AG04450 (cell line): ENCODE measurements around the gene WDR5. TPM values are rescaled to one million over a fixed set of nuclear protein-coding genes. Genes with fewer than 3 reads are reported as not detected.

Source experiments
- CTCF ChIA-PET: fragments of 300-600, 350-600 bp; formaldehyde crosslinking; extraction: SDS; loops from one replicate; lab custom pipeline; 2022; ENCODE audit warnings: antibody characterized with exemption, inconsistent platforms; lab: Charles Lee
- POLR2A ChIA-PET: fragments of 350-600 bp; formaldehyde crosslinking; extraction: SDS; loops from one replicate; lab custom pipeline; 2021; ENCODE audit warnings: antibody characterized with exemption, inconsistent platforms; lab: Yijun Ruan, JAX
- DNase-seq: peaks from one replicate; pipeline ENCODE4 v3.0.0-alpha.2; 2011; ENCODE audit warnings: low read depth, low spot score
- H3K27ac ChIP-seq: one replicate; pipeline ENCODE4 v1.5.1; 2012; ENCODE audit warnings: low read depth, low read length, control low read depth
- H3K27me3 ChIP-seq: one replicate; pipeline ENCODE4 v1.6.0; 2012; ENCODE audit warnings: low read length; ENCODE audit not compliant: control insufficient read depth, insufficient read depth
- H3K4me3 ChIP-seq: 2 replicates; pipeline ENCODE4 v1.5.1; 2011; ENCODE audit warnings: mild to moderate bottlenecking, low read depth, low read length, control low read depth
- H3K9me3 ChIP-seq: 2 replicates; pipeline ENCODE4 v1.5.1; 2012; ENCODE audit warnings: low read length; ENCODE audit not compliant: control insufficient read depth, insufficient read depth
- polyA plus RNA-seq: library from polyadenylated mRNA; depleted of rRNA; stranded (reverse); fragments of >200 nt; gene quantifications from 2 replicates; pipeline ENCODE4 v1.2.3, GENCODE V29; 2011
- TF ChIP-seq, protein P1 (sequence below): IDR thresholded peaks from 2 replicates; pipeline ENCODE4 v1.5.1; 2011; ENCODE audit warnings: low read depth, low read length, control low read depth, inconsistent platforms

The WDR5 gene
- polyA plus RNA-seq, 1 experiment = 22.3 TPM

DNA sequence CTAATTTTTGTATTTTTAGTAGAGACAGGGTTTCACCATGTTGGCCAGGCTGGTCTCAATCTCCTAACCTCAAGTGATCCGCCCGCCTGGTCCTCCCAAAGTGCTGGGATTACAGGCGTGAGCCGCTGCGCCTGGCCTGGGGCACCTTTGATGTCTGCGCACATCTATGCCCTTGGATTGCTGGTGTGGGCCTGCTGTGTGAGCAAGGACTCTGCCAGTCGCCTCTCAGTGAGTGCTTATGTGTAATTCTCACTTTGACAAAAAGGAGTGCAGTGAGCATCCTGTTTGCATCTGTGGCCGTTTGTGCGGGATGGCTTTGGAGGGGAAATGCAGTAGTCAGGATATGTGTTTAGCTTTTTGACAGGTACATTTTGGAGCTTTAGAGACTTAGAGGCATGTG, 9.4 kb downstream of the WDR5 start:
- TF ChIP-seq, protein P1, sequence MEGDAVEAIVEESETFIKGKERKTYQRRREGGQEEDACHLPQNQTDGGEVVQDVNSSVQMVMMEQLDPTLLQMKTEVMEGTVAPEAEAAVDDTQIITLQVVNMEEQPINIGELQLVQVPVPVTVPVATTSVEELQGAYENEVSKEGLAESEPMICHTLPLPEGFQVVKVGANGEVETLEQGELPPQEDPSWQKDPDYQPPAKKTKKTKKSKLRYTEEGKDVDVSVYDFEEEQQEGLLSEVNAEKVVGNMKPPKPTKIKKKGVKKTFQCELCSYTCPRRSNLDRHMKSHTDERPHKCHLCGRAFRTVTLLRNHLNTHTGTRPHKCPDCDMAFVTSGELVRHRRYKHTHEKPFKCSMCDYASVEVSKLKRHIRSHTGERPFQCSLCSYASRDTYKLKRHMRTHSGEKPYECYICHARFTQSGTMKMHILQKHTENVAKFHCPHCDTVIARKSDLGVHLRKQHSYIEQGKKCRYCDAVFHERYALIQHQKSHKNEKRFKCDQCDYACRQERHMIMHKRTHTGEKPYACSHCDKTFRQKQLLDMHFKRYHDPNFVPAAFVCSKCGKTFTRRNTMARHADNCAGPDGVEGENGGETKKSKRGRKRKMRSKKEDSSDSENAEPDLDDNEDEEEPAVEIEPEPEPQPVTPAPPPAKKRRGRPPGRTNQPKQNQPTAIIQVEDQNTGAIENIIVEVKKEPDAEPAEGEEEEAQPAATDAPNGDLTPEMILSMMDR = no peak
- H3K4me3 ChIP-seq = no peak overlapping the region
- CTCF ChIA-PET = no interaction called here
- DNase-seq = no peak
- H3K9me3 ChIP-seq = no peaks in the 10 kb centered on the region
- POLR2A ChIA-PET = no interaction called here
- H3K27me3 ChIP-seq = no peaks in the 10 kb centered on the region
- no peak overlapping the region for H3K27ac ChIP-seq

DNA sequence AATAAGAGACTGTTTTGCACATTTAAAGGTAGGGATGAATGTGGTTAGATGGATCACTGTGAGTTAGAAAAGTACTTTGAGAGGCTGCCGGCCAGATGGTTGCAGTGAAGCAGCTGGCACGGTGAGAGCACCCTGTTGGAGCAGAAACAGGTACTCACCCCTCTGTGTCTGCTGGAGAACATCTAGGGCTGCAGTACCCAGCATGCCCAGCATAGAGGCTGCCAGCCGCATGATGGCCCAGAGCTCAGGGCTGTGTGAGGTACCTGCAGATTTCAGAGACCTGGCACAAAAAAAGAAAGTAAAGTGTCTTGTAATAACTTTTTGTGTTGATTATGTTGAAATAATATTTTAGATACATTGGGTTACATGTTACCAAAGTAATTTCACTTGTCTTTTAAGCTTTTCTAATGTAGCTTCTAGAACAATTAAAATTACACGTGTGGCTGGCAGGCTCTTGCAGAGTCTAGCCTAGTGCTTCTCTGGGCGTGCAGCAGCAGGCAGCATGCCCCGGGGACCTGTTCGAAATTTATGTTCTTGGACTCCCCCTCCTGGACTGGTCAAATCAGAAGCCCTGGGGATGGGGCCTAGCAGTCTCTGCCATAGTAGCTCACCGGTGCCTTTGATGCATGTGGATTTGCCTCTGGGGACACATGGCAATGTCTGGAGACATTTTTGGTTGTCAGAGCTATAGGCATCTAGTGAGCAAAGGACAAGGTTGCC, 11.1 kb downstream of the WDR5 start:
- ChIA-PET POLR2A (no interaction called here), CTCF (interaction anchor here (0.7 kb wide), 1 partner anchor 154 kb away, joined by 3 read pairs; no protein-coding TSS in a partner anchor)
- Histone ChIP-seq H3K4me3 (no peak overlapping the region), H3K9me3 (no peaks in the 10 kb centered on the region), H3K27me3 (no peaks in the 10 kb centered on the region), H3K27ac (no peak overlapping the region)
- no peak for DNase-seq
- TF ChIP-seq, protein P1 = no peak

GRCh38 chr9:134149380-134149779, 13.5 kb downstream of the WDR5 start:
- POLR2A ChIA-PET = no interaction called here
- CTCF ChIA-PET = no interaction called here
- Histone ChIP-seq H3K4me3 (no peak overlapping the region), H3K27me3 (no peaks in the 10 kb centered on the region), H3K27ac (no peak overlapping the region), H3K9me3 (no peaks in the 10 kb centered on the region)
- TF ChIP-seq, protein P1 = no peak
- DNase-seq = no peak

- H3K27ac ChIP-seq = no peak overlapping the region
- no peak overlapping the region for H3K4me3 ChIP-seq
- no peak for DNase-seq
- ChIA-PET POLR2A (no interaction called here), CTCF (no interaction called here)
- no peaks in the 10 kb centered on the region for H3K9me3 ChIP-seq
- H3K27me3 ChIP-seq = no peaks in the 10 kb centered on the region
- TF ChIP-seq, protein P1 = no peak
These were observed 14.8 kb downstream of the WDR5 start for GRCh38 chr9:134150557-134151214.

DNA sequence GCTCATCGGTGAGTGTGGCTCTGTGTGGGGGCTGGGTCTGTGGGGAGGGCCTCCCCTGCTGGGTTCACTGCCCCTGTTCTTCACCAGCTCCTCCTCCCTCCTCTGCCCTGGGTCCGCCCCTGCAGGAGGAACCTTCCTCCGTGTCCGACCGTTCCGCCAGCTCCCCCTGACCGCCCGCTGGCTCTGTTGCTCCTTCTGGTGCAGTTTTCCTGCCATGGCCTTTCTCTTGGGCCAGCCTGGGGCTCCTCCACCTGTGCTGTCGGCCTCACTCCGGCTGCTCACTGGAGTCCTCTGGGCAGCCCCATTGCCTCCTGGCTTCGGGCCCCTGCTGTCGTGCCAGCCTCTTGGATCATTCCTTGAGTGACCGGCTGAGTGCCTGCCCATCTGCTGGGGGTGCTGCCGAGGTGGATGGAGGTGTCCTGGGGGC, 16.2 kb downstream of the WDR5 start:
- TF ChIP-seq, protein P1 = no peak
- DNase-seq = no peak
- POLR2A ChIA-PET = no interaction called here
- CTCF ChIA-PET = no interaction called here
- Histone ChIP-seq H3K4me3 (no peak overlapping the region), H3K27me3 (no peaks in the 10 kb centered on the region), H3K9me3 (no peaks in the 10 kb centered on the region), H3K27ac (no peak overlapping the region)
